ENCODE measurements around the gene WRAP73. TPM values are rescaled to one million over a fixed set of nuclear protein-coding genes. Genes with fewer than 3 reads are reported as not detected.

The WRAP73 gene
- total RNA-seq, 1 donor, result 10.0 TPM

DNA sequence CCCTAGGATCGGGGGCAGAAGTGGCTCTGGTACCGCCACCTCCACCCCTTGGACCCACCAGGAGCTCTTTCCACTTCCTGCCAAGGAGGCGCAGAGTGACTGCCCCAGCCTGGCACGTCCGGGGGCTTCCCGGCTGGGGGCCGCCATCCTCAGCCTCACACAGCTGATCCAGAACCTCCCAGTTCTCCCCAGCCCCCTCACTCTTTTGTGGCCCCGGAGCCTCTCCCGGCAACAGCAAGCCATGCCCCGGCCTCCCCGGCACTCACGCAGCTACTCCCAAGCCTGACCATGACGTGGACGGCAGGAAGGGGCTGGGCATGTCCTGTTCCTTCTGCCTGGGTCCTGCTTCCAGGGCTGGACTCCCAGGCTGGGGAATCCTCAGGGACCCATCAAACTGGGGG is 19.5 kb upstream of the WRAP73 start:
- H3K4me3 ChIP-seq (ENCODE audit: low read depth, low read length), result no peak overlapping the region
- no peak for DNase-seq (ENCODE audit: low read depth)
- TF ChIP-seq, protein P1, sequence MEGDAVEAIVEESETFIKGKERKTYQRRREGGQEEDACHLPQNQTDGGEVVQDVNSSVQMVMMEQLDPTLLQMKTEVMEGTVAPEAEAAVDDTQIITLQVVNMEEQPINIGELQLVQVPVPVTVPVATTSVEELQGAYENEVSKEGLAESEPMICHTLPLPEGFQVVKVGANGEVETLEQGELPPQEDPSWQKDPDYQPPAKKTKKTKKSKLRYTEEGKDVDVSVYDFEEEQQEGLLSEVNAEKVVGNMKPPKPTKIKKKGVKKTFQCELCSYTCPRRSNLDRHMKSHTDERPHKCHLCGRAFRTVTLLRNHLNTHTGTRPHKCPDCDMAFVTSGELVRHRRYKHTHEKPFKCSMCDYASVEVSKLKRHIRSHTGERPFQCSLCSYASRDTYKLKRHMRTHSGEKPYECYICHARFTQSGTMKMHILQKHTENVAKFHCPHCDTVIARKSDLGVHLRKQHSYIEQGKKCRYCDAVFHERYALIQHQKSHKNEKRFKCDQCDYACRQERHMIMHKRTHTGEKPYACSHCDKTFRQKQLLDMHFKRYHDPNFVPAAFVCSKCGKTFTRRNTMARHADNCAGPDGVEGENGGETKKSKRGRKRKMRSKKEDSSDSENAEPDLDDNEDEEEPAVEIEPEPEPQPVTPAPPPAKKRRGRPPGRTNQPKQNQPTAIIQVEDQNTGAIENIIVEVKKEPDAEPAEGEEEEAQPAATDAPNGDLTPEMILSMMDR (IDR thresholded peaks at IDR 0.05; ENCODE audit: insufficient read depth, low read length), result no peak

DNA sequence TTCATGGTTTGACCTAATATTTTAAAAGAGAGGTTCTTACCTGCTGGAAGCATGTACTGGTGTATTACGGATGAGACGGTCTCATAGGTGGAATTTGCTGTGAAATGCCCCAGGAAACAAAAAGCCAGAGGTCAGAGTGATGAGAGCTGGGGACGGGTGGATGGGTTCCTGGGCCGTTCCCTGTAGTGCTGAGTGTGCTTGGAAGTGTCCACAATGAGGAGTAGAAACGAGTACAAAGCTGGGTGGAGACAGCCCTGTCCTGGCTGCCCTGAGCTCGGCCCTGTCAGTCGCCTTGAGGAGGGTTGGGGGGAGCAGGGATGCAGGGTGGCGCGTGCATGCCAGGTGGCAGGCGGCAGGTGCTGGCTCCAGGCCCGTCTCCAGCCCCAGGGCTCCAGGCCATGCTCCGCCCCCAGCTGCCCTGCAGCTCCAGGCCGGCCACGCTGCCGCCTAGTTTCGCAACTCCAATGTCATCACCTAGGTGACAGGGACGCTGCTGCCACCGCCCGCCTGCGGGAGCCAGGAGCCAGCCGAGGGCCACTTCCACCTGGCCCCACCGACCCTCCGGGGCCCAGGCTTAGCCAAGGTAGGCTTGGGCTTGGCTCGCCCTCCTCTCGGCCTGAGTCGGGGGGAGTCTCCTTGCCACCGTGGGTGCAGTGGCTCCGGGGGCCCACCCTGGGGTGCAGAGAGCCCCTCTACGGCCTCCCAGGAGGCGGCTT is 18.8 kb upstream of the WRAP73 start:
- DNase-seq (ENCODE audit: low read depth), result no peak
- TF ChIP-seq, protein P1 (IDR thresholded peaks at IDR 0.05; ENCODE audit: insufficient read depth, low read length), result no peak

DNA sequence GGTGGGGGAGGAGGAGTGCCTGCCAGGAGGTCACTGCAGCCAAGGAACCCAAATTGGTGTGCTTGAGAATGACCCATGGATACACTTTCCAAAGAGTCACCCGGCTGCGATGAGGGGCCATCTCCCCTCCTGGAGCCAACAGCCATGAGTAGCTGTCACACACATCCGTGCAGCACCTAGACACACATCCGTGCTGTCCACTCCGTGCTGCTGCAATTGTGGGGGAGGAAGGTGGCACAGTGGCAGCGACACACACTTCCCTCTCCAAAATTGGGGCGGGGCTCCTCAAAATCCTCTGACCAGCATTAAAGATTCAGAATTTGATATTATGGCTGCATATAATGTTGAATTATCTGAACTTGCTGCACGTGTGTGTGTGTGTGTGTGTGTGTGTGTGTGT is 18.2 kb upstream of the WRAP73 start:
- no peak for DNase-seq (ENCODE audit: low read depth)
- TF ChIP-seq, protein P1 (IDR thresholded peaks at IDR 0.05; ENCODE audit: insufficient read depth, low read length), result no peak

More for the DNA sequence above, 18.8 kb upstream of the WRAP73 start:
- no peak overlapping the region for H3K4me3 ChIP-seq (ENCODE audit: low read depth, low read length)

DNA sequence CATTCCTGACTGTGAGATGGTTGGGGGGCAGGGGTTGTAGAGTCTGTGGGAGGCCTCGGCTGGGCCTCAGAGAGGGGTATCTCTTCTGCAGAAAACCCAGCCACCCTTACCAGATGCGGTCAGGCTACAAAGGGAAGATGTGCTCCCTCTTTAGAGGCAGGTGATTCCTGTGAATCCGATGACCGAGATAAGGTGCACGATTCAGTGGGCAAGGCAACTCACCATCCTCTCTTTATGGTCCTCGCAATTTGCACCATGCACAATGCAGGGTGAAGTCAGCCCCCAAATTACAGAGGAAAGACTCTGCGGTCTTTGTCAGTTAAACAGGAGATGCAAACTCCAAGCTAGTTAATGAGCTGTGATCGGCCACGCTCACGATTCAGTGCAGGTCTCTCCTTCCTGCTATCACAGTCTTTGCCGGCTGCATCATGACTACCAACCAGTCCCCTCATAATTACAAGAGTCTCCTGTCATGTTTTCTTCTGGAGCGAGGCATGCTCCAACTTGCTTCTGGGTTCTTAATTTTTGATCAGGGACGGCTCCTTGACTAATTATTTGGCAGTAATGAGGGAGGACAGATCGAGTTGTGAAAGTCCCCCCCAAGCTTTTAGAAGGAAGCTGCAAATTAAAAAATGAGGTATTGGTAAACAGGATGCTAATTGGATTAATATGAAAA is 14.9 kb upstream of the WRAP73 start:
- no peak overlapping the region for H3K4me3 ChIP-seq (ENCODE audit: low read depth, low read length)
- TF ChIP-seq, protein P1 (IDR thresholded peaks at IDR 0.05; ENCODE audit: insufficient read depth, low read length), result no peak
- DNase-seq (ENCODE audit: low read depth), result no peak

More for the DNA sequence above, 18.2 kb upstream of the WRAP73 start:
- H3K4me3 ChIP-seq (ENCODE audit: low read depth, low read length), result no peak overlapping the region

DNA sequence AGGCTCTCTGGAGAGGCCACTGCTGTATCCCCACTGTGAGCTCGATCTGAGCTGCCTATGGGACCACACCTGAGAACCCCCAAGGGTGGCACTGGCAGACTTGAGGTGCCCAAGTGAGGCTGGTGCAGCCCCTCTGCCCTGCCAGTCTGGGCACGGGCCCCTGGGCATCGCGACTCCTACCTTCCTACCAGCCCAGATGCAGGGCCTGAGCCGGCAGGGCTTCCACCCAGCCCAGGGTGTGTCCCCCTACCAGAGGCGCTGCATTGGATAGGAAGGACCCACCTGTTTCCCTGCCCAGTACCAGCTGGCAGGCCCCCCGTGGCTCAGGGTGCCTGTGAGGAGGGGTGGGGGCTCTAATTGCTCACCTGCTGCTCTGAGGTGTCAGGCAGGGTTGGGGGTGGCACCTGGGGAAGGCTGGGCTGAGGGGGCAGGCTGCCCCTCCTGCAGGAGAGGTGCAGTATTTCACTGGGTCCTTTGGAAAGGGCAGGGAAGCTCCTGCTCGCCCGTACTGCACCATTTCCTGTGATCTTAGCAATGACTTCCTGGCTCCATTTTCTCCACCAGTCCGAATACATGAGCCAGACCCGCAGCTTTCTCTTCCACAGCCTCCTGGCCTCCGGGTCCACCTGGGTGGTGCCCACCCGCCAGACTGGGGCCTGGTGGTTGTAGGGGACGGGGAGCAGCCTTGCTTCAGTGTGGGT is 14.2 kb upstream of the WRAP73 start:
- TF ChIP-seq, protein P1 (IDR thresholded peaks at IDR 0.05; ENCODE audit: insufficient read depth, low read length), result no peak
- DNase-seq (ENCODE audit: low read depth), result no peak
- no peak overlapping the region for H3K4me3 ChIP-seq (ENCODE audit: low read depth, low read length)

DNA sequence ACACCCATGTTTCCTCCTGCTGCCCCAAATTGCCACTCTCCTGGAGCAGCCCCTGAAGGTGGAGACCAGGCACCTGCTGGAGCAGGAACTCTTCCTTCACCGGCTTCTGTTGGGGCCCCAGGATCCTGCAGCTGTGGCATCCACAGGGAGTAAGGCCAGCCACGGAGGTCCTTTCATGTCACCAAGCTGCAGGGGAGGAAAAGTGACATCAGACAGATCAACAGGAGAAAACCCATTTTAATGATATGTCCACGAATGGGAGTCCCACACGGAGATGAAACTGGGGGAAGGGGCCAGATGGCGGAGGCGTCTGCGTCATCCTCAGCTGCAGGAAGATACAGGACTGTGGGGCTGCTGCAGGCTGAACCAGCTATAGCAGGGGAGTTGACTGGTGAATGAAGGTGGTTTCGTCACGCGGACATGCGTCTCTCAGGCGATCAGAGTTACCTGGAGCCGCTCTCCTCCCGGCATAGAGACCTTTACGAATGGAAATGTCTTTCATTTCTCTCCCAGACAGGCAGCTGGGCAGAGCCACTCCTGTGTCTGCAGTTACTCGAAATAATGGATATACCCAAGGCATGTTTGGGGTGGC is 12.3 kb upstream of the WRAP73 start:
- H3K4me3 ChIP-seq (ENCODE audit: low read depth, low read length), result no peak overlapping the region
- TF ChIP-seq, protein P1 (IDR thresholded peaks at IDR 0.05; ENCODE audit: insufficient read depth, low read length), result no peak
- no peak for DNase-seq (ENCODE audit: low read depth)

All from fibroblast of the aortic adventitia (primary cell).